HUES64 (cell line): ENCODE results near the gene PLK2.
A peak's percentile ranks its signal among the peaks of the same experiment; 100 is the strongest.

ENCODE experiments used
- H3K27ac ChIP-seq: 2 replicates; pipeline ENCODE4 v1.7.0; 2013; ENCODE audit warnings: low read depth, low read length, inconsistent platforms
- H3K27me3 ChIP-seq: 2 replicates; pipeline ENCODE4 v1.6.1; 2013; ENCODE audit warnings: mild to moderate bottlenecking, low read length; ENCODE audit not compliant: insufficient read depth
- H3K36me3 ChIP-seq: 2 replicates; pipeline ENCODE4 v1.6.1; 2013; ENCODE audit warnings: mild to moderate bottlenecking, low read length; ENCODE audit not compliant: insufficient read depth
- H3K4me1 ChIP-seq: 2 replicates; pipeline ENCODE4 v1.6.1; 2013; ENCODE audit warnings: mild to moderate bottlenecking, low read length, moderate library complexity; ENCODE audit not compliant: insufficient read depth
- H3K4me3 ChIP-seq: 2 replicates; pipeline ENCODE4 v1.5.1; 2013; ENCODE audit warnings: mild to moderate bottlenecking, low read length, moderate library complexity
- H3K9ac ChIP-seq: 2 replicates; pipeline ENCODE4 v1.6.1; 2013; ENCODE audit warnings: mild to moderate bottlenecking, low read depth, low read length
- H3K9me3 ChIP-seq: 2 replicates; pipeline ENCODE4 v1.6.1; 2013; ENCODE audit warnings: low read depth, low read length; ENCODE audit not compliant: insufficient read depth
- WGBS: fragments of 150-250, 120-280 bp; methylation state at CpG from one replicate; pipeline ENCODE4 v1.1.7; 2013; ENCODE audit warnings: missing lambda C conversion rate; 5-methylcytosine and 5-hydroxymethylcytosine counted together

The PLK2 gene

GRCh38 chr5:58457050-58457449, 2.8 kb downstream of the PLK2 start:
- no peak overlapping the region for H3K27ac ChIP-seq
- peaks cover 18% of the 10 kb centered on the region for H3K4me1 ChIP-seq
- peak overlapping the region; percentile 83 for H3K4me3 ChIP-seq
- 94% methylated on average over 4 of the region's 4 CpGs for WGBS
- H3K9me3 ChIP-seq = no peaks in the 10 kb centered on the region
- H3K9ac ChIP-seq = no peak overlapping the region
- H3K36me3 ChIP-seq = peaks cover 60% of the 10 kb centered on the region
- H3K27me3 ChIP-seq = peaks cover 19% of the 10 kb centered on the region

- Histone ChIP-seq H3K27ac (no peak overlapping the region), H3K4me1 (peaks cover 13% of the 10 kb centered on the region; the same call in 1 of the 2 replicates), H3K9me3 (no peaks in the 10 kb centered on the region), H3K36me3 (peaks cover 60% of the 10 kb centered on the region), H3K4me3 (peak overlapping the region; percentile 83; the same call in 1 of the 2 replicates), H3K27me3 (peaks cover 19% of the 10 kb centered on the region), H3K9ac (no peak overlapping the region)
- no CpG with 5 or more reads among the region's 1 CpG for WGBS
These were observed 3.4 kb downstream of the PLK2 start for GRCh38 chr5:58456486-58456885.

GRCh38 chr5:58456026-58456425, 3.9 kb downstream of the PLK2 start:
- Histone ChIP-seq H3K9ac (no peak overlapping the region), H3K4me3 (peak overlapping the region; percentile 83; the same call in 1 of the 2 replicates), H3K9me3 (no peaks in the 10 kb centered on the region), H3K27me3 (peaks cover 19% of the 10 kb centered on the region), H3K27ac (no peak overlapping the region), H3K4me1 (peaks cover 13% of the 10 kb centered on the region; the same call in 1 of the 2 replicates), H3K36me3 (peaks cover 60% of the 10 kb centered on the region)
- WGBS = 97% methylated on average over 3 of the region's 3 CpGs

GRCh38 chr5:58455480-58455879, 4.4 kb downstream of the PLK2 start:
- Histone ChIP-seq H3K27ac (no peak overlapping the region), H3K9ac (no peak overlapping the region), H3K27me3 (peaks cover 19% of the 10 kb centered on the region), H3K36me3 (peaks cover 60% of the 10 kb centered on the region), H3K4me3 (no peak overlapping the region), H3K4me1 (peaks cover 13% of the 10 kb centered on the region; the same call in 1 of the 2 replicates), H3K9me3 (no peaks in the 10 kb centered on the region)
- 95% methylated on average over 5 of the region's 5 CpGs for WGBS

GRCh38 chr5:58455066-58455465, 4.8 kb downstream of the PLK2 start:
- H3K9ac ChIP-seq = no peak overlapping the region
- H3K27ac ChIP-seq = no peak overlapping the region
- H3K4me3 ChIP-seq = no peak overlapping the region
- H3K4me1 ChIP-seq = peaks cover 13% of the 10 kb centered on the region; the same call in 1 of the 2 replicates
- H3K36me3 ChIP-seq = peaks cover 60% of the 10 kb centered on the region
- WGBS = 93% methylated on average over 5 of the region's 5 CpGs
- no peaks in the 10 kb centered on the region for H3K9me3 ChIP-seq
- H3K27me3 ChIP-seq = peaks cover 19% of the 10 kb centered on the region

GRCh38 chr5:58454025-58454424, 5.9 kb downstream of the PLK2 start:
- Histone ChIP-seq H3K9me3 (no peaks in the 10 kb centered on the region), H3K4me1 (peaks cover 13% of the 10 kb centered on the region; the same call in 1 of the 2 replicates), H3K9ac (no peak overlapping the region), H3K27ac (no peak overlapping the region), H3K27me3 (peaks cover 11% of the 10 kb centered on the region), H3K36me3 (peaks cover 60% of the 10 kb centered on the region), H3K4me3 (no peak overlapping the region)
- WGBS = 96% methylated on average over 1 of the region's 1 CpG

- H3K27me3 ChIP-seq = peaks cover 4% of the 10 kb centered on the region; the same call in 1 of the 2 replicates
- H3K4me1 ChIP-seq = peaks cover 7% of the 10 kb centered on the region; the same call in 1 of the 2 replicates
- H3K4me3 ChIP-seq = no peak overlapping the region
- H3K9me3 ChIP-seq = no peaks in the 10 kb centered on the region
- no peak overlapping the region for H3K9ac ChIP-seq
- peaks cover 56% of the 10 kb centered on the region for H3K36me3 ChIP-seq
- no peak overlapping the region for H3K27ac ChIP-seq
These were observed 6.6 kb downstream of the PLK2 start for GRCh38 chr5:58453306-58453705.

GRCh38 chr5:58452566-58453258, 7.2 kb downstream of the PLK2 start:
- Histone ChIP-seq H3K4me3 (no peak overlapping the region), H3K27me3 (no peaks in the 10 kb centered on the region), H3K27ac (no peak overlapping the region), H3K9me3 (no peaks in the 10 kb centered on the region), H3K9ac (no peak overlapping the region), H3K36me3 (peaks cover 50% of the 10 kb centered on the region), H3K4me1 (peaks cover 2% of the 10 kb centered on the region; the same call in 1 of the 2 replicates)
- 93% methylated on average over 3 of the region's 3 CpGs for WGBS

GRCh38 chr5:58451732-58452565, 7.9 kb downstream of the PLK2 start:
- H3K36me3 ChIP-seq = peaks cover 43% of the 10 kb centered on the region
- H3K27me3 ChIP-seq = no peaks in the 10 kb centered on the region

GRCh38 chr5:58450811-58451629, 8.9 kb downstream of the PLK2 start:
- no peak overlapping the region for H3K27ac ChIP-seq
- 91% methylated on average over 10 of the region's 10 CpGs for whole genome bisulfite sequencing

More at GRCh38 chr5:58451732-58452565, 7.9 kb downstream of the PLK2 start:
- Histone ChIP-seq H3K9ac (no peak overlapping the region), H3K27ac (no peak overlapping the region), H3K4me1 (no peaks in the 10 kb centered on the region), H3K9me3 (no peaks in the 10 kb centered on the region), H3K4me3 (no peak overlapping the region)
- WGBS = 94% methylated on average over 8 of the region's 8 CpGs

More at GRCh38 chr5:58450811-58451629, 8.9 kb downstream of the PLK2 start:
- no peaks in the 10 kb centered on the region for H3K9me3 ChIP-seq
- peaks cover 33% of the 10 kb centered on the region for H3K36me3 ChIP-seq
- no peak overlapping the region for H3K9ac ChIP-seq
- no peak overlapping the region for H3K4me3 ChIP-seq
- H3K4me1 ChIP-seq = no peaks in the 10 kb centered on the region
- H3K27me3 ChIP-seq = no peaks in the 10 kb centered on the region
